ENCODE results near the gene PAOX. TPM values are rescaled to one million over a fixed set of nuclear protein-coding genes. Genes with fewer than 3 reads are reported as not detected.
A peak's percentile ranks its signal among the peaks of the same experiment; 100 is the strongest.

Gene PAOX
- total RNA-seq, 1 donor from 2014 or later, result 6.3 TPM

DNA sequence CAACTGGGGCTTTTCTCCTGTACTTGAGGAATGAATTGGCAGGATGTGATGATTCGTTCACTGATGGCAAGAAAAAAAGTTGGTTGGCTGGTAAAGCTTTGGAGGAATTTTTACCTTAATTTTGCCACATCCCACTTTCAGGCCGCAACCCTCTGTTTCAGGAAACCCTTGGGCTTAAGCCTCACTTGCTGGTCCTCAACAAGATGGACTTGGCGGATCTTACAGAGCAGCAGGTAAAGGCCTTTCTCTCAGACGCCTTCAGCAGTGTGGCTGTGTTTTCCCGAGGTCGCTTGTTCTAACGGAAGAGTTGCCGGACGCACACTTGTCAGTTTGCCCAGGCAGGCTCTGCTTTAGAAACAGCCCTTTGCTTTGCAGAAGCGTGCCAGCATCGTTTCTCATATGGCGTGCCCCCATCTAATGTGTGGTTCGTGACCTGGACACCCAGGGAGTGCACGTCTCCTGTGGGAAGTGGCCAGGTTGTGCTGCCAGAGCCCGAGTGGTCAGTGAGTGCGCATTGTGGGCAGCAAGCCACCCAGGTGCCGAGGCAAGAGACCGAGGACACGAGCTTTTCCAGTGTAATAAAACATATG, 17.1 kb downstream of the PAOX start:
- TF ChIP-seq, protein P1, sequence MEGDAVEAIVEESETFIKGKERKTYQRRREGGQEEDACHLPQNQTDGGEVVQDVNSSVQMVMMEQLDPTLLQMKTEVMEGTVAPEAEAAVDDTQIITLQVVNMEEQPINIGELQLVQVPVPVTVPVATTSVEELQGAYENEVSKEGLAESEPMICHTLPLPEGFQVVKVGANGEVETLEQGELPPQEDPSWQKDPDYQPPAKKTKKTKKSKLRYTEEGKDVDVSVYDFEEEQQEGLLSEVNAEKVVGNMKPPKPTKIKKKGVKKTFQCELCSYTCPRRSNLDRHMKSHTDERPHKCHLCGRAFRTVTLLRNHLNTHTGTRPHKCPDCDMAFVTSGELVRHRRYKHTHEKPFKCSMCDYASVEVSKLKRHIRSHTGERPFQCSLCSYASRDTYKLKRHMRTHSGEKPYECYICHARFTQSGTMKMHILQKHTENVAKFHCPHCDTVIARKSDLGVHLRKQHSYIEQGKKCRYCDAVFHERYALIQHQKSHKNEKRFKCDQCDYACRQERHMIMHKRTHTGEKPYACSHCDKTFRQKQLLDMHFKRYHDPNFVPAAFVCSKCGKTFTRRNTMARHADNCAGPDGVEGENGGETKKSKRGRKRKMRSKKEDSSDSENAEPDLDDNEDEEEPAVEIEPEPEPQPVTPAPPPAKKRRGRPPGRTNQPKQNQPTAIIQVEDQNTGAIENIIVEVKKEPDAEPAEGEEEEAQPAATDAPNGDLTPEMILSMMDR (IDR thresholded peaks at IDR 0.05), result no peak
- H3K4me1 Mint-ChIP-seq (ENCODE audit: low read depth), result peaks cover 18% of the 10 kb centered on the region
- peaks cover 11% of the 10 kb centered on the region for H3K36me3 Mint-ChIP-seq (ENCODE audit: low read depth)
- H3K4me3 Mint-ChIP-seq (ENCODE audit: unreplicated experiment), result peak overlapping the region; percentile 94
- no peak for DNase-seq (ENCODE audit: low spot score)
- no peak overlapping the region for H3K27ac Mint-ChIP-seq (ENCODE audit: unreplicated experiment)
- H3K27me3 Mint-ChIP-seq (ENCODE audit: low read depth), result no peaks in the 10 kb centered on the region
- no peaks in the 10 kb centered on the region for H3K9me3 Mint-ChIP-seq (ENCODE audit: low read depth)

DNA sequence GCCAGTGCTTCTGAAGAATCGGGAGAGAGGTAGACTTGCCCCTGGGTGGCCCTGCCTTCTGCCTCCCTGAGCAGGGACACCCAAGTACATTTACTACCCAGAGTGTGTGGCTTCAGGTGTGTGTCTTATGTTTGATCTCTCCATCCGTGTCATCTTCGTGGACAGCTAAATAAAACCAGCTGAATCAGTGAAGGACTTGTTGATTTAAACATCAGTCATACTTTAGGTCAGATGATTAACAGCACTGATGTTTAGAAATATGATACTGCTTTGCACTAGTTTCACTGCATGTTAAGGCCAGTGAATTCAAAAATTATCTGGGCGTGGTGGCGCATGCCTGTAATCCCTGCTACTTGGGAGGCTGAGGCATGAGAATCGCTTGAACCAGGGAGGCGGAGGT, 18.9 kb downstream of the PAOX start:
- Mint-ChIP-seq H3K36me3 (ENCODE audit: low read depth) (peaks cover 20% of the 10 kb centered on the region), H3K4me1 (ENCODE audit: low read depth) (peaks cover 18% of the 10 kb centered on the region), H3K27me3 (ENCODE audit: low read depth) (no peaks in the 10 kb centered on the region), H3K9me3 (ENCODE audit: low read depth) (no peaks in the 10 kb centered on the region), H3K27ac (ENCODE audit: unreplicated experiment) (no peak overlapping the region), H3K4me3 (ENCODE audit: unreplicated experiment) (no peak overlapping the region)
- TF ChIP-seq, protein P1 (IDR thresholded peaks at IDR 0.05), result no peak
- no peak for DNase-seq (ENCODE audit: low spot score)

DNA sequence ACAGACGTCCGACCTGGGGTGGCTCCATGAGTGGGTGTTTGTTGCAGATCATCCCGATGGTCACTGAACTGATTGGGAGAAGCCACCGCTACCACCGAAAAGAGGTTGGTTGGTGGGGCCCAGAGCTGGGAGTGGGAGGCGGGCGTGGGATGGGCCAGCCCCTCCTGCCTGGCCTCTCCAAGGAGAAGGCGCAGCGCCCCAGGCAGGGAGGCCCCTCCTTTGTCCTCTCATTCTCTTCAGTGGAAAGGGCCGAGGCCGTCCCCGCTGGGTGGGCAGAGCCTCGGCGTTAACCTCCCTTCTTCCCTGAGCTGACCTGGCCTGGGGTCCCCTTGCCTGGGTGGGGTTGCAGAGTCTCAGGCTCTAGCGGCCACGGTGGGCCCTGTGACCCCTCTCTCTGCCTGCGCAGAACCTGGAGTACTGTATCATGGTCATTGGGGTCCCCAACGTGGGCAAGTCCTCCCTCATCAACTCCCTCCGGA, 20.1 kb downstream of the PAOX start:
- H3K27me3 Mint-ChIP-seq (ENCODE audit: low read depth), result no peaks in the 10 kb centered on the region
- TF ChIP-seq, protein P1 (IDR thresholded peaks at IDR 0.05), result no peak
- peaks cover 12% of the 10 kb centered on the region for H3K4me1 Mint-ChIP-seq (ENCODE audit: low read depth)
- H3K36me3 Mint-ChIP-seq (ENCODE audit: low read depth), result peaks cover 26% of the 10 kb centered on the region
- no peak for DNase-seq (ENCODE audit: low spot score)
- H3K4me3 Mint-ChIP-seq (ENCODE audit: unreplicated experiment), result no peak overlapping the region
- no peaks in the 10 kb centered on the region for H3K9me3 Mint-ChIP-seq (ENCODE audit: low read depth)
- H3K27ac Mint-ChIP-seq (ENCODE audit: unreplicated experiment), result no peak overlapping the region

DNA sequence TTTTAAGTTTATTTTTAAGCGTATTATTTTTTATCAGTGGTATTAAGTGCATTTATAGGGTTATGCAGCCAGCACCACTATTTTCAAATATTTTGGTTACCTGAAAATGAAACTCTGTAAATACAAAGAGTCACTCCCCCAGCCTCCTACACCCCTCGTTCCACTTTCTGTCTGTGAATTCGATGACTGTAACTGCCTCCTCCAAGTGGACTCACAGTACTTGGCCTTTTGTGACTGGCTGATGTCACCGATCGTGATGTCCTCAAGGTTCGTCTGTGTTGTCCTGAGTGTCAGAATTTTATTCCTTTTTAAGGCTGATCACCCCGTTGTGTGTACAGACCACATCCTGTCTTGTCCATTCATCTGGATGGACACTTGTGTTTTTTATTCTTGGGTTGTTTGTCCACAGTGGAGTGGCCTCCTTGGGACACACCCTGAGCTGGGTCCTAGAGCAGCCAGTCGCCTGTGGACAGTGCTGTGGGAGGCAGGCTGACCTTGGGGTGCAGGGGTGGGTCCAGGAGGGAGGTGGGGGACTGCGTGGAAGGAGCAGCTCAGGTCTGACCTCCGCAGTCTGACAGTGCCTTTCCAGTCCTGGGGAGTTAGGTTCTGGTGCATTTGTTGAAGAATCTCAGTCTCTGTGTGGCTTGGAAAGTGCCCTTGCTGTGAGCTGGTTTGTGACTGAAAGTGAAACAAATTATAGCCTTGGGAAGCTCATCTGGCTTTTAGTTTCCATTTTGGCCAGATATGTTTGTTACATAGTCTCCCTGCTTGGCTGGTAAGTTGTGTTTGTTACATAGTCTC, 21.8 kb downstream of the PAOX start:
- DNase-seq (ENCODE audit: low spot score), result no peak
- no peak overlapping the region for H3K4me3 Mint-ChIP-seq (ENCODE audit: unreplicated experiment)
- TF ChIP-seq, protein P1 (IDR thresholded peaks at IDR 0.05), result no peak
- no peak overlapping the region for H3K27ac Mint-ChIP-seq (ENCODE audit: unreplicated experiment)
- no peaks in the 10 kb centered on the region for H3K27me3 Mint-ChIP-seq (ENCODE audit: low read depth)
- peaks cover 16% of the 10 kb centered on the region for H3K4me1 Mint-ChIP-seq (ENCODE audit: low read depth)
- no peaks in the 10 kb centered on the region for H3K9me3 Mint-ChIP-seq (ENCODE audit: low read depth)
- peaks cover 30% of the 10 kb centered on the region for H3K36me3 Mint-ChIP-seq (ENCODE audit: low read depth)

DNA sequence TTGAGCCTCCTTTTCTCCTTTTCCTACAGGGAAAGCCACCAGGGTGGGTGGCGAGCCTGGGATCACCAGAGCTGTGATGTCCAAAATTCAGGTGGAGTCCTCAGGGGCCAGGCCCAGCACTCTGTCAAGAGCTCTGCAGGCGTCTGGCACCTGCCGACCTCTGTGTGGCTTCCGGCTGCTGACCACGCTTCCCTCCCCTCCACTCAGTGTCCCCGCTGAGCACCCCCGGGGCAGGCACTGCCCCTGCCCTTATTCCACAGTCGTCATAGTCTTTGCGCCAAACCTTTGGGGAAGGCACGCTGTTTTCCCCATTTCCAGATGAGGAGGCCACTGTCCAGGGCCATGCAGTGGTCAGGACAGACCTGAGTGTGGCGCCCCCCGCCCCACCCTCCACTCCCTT, 22.4 kb downstream of the PAOX start:
- DNase-seq (ENCODE audit: low spot score), result no peak
- Mint-ChIP-seq H3K27me3 (ENCODE audit: low read depth) (no peaks in the 10 kb centered on the region), H3K4me1 (ENCODE audit: low read depth) (peaks cover 18% of the 10 kb centered on the region), H3K4me3 (ENCODE audit: unreplicated experiment) (no peak overlapping the region), H3K27ac (ENCODE audit: unreplicated experiment) (no peak overlapping the region), H3K36me3 (ENCODE audit: low read depth) (peaks cover 34% of the 10 kb centered on the region), H3K9me3 (ENCODE audit: low read depth) (no peaks in the 10 kb centered on the region)
- TF ChIP-seq, protein P1 (IDR thresholded peaks at IDR 0.05), result no peak

Measured in chondrocyte (in vitro differentiated cells).